ENCODE measurements around the gene CASD1. TPM values are rescaled to one million over a fixed set of nuclear protein-coding genes. Genes with fewer than 3 reads are reported as not detected.

The CASD1 gene
- total RNA-seq, 1 donor from 2014 or later: 11.0 TPM

GRCh38 chr7:94579470-94579869, 69.9 kb downstream of the CASD1 start:
- DNase-seq (ENCODE audit: low read depth, low spot score): no peak

- no peak for DNase-seq (ENCODE audit: low read depth, low spot score)
Observed at GRCh38 chr7:94580601-94581000, 71.0 kb downstream of the CASD1 start.

GRCh38 chr7:94584113-94584512, 74.5 kb downstream of the CASD1 start:
- no peak for DNase-seq (ENCODE audit: low read depth, low spot score)

GRCh38 chr7:94588075-94588474, 78.5 kb downstream of the CASD1 start:
- no peak for DNase-seq (ENCODE audit: low read depth, low spot score)

- DNase-seq (ENCODE audit: low read depth, low spot score): no peak
Observed at GRCh38 chr7:94590526-94591162, 81.0 kb downstream of the CASD1 start.

GRCh38 chr7:94591176-94591575, 81.6 kb downstream of the CASD1 start:
- no peak for DNase-seq (ENCODE audit: low read depth, low spot score)

- no peak for DNase-seq (ENCODE audit: low read depth, low spot score)
Observed at GRCh38 chr7:94594882-94595281, 85.3 kb downstream of the CASD1 start.

- no peak for DNase-seq (ENCODE audit: low read depth, low spot score)
Observed at GRCh38 chr7:94595717-94596116, 86.1 kb downstream of the CASD1 start.

GRCh38 chr7:94600267-94600666, 90.7 kb downstream of the CASD1 start:
- no peak for DNase-seq (ENCODE audit: low read depth, low spot score)

GRCh38 chr7:94602181-94602580, 92.6 kb downstream of the CASD1 start:
- no peak for DNase-seq (ENCODE audit: low read depth, low spot score)

GRCh38 chr7:94605031-94605430, 95.4 kb downstream of the CASD1 start:
- DNase-seq (ENCODE audit: low read depth, low spot score): no peak

Other genes with a start within 250 kb of the CASD1 start
- gene COL1A2, start 114.9 kb upstream of the CASD1 start, total RNA-seq: 13.6 and 19.1 TPM in 2 replicates
- 63.8 and 70.2 TPM in 2 replicates for gene SGCE, start 146.3 kb downstream of the CASD1 start, total RNA-seq

All from pulmonary artery endothelial cell (primary cell).